ENCODE data around the gene APOA5.
"Not testable (repeated sequence)": the region's sequence is repeated elsewhere in the genome, so short reads cannot be mapped to it uniquely, and the experiment has no call there.

APOA5 gene, protein sequence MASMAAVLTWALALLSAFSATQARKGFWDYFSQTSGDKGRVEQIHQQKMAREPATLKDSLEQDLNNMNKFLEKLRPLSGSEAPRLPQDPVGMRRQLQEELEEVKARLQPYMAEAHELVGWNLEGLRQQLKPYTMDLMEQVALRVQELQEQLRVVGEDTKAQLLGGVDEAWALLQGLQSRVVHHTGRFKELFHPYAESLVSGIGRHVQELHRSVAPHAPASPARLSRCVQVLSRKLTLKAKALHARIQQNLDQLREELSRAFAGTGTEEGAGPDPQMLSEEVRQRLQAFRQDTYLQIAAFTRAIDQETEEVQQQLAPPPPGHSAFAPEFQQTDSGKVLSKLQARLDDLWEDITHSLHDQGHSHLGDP

GRCh38 chr11:116791813-116792143, at the start of gene APOA5:
APOA5 (minus strand) TSS chr11:116791879; CDS start chr11:116791860, 19 bp downstream.
- DNase-seq (ENCODE audit: low read depth in 3 of 3) = no peak

GRCh38 chr11:116840746-116841296, 49.1 kb upstream of the APOA5 start:
- no peak for DNase-seq (ENCODE audit: low read depth in 3 of 3)

GRCh38 chr11:116840224-116840745, 48.6 kb upstream of the APOA5 start:
- no peak for DNase-seq (ENCODE audit: low read depth in 3 of 3)

DNA sequence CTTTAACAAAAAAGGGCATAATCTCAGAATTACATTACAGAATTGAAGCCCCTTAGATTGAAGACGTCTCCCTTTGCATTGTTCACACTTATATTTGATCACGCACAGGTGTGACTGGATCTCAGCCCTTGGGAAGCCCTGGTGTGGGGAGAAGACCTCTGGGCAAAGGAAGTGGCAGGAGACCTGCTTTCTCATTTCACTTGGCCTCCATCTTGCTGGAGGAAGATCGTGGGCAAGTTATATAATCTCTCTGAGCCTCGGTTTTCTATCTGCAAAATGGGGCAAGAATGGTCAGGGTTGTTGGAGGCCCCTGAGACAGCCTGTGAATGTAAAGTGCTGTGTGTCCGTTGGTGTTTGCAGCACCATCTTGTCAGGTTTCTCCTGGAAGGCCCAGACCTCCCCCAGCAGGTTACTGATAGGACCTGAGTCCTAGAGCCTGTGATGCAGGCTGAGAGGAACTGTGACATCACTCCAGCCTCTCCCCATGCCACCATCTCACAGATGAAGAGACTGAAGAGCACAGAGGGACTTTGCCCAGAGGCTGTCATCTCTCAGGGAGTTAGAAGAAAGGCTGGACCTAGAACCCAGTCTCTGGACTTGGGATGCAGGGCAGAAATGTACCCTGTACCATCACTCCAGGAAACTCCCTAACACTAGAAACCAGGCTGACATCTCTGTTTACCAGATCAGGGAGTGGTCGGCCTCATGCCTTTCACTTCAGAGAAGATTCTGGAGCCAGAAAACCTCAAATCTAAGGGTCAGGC, 46.8 kb upstream of the APOA5 start:
- no peak for DNase-seq (ENCODE audit: low read depth in 3 of 3)

DNA sequence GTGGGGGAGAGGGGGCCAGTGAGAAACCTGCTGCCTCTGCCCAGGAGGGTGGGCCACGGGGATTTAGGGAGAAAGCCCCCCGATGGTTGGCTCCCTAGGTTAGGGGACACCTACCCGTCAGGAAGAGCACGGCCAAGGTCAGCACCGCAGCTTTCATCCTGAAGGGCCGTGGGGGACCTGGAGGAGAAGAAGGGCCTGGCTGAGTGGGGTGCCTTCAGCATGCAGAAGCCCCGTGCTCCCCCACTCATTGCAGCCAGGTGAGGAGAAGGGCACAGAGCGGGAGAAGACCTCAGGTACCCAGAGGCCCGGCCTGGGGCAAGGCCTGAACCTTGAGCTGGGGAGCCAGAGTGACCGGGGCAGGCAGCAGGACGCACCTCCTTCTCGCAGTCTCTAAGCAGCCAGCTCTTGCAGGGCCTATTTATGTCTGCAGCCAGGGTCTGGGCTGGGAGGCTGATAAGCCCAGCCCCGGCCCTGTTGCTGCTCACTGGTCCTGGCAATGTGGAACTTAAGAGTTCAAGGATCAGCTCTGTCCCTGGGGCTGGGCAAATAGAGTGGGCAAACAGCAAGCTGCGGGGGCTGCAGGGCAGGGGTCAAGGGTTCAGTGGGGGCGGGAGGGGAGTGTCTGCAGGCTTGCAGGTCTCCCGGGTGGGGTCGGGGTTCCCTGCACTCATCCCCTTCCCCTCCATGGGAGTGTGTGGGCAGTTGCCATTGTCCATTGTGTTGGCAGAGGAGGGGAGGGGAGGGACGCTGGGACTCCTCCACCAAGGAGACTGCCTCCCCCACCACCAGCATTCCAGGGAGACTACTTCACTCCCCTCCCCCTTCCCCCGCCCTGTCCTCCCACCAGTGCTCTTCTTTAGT, 45.8 kb upstream of the APOA5 start, which contains the start of gene APOA1:
Gene APOA1 (minus strand): TSS at position 392 of the 861 bp plus-strand sequence. CDS start 235 bp downstream, at position 157.
- no peak for DNase-seq (ENCODE audit: low read depth in 3 of 3)

GRCh38 chr11:116836632-116836991, 44.9 kb upstream of the APOA5 start:
- DNase-seq (ENCODE audit: low read depth in 3 of 3) = no peak

DNA sequence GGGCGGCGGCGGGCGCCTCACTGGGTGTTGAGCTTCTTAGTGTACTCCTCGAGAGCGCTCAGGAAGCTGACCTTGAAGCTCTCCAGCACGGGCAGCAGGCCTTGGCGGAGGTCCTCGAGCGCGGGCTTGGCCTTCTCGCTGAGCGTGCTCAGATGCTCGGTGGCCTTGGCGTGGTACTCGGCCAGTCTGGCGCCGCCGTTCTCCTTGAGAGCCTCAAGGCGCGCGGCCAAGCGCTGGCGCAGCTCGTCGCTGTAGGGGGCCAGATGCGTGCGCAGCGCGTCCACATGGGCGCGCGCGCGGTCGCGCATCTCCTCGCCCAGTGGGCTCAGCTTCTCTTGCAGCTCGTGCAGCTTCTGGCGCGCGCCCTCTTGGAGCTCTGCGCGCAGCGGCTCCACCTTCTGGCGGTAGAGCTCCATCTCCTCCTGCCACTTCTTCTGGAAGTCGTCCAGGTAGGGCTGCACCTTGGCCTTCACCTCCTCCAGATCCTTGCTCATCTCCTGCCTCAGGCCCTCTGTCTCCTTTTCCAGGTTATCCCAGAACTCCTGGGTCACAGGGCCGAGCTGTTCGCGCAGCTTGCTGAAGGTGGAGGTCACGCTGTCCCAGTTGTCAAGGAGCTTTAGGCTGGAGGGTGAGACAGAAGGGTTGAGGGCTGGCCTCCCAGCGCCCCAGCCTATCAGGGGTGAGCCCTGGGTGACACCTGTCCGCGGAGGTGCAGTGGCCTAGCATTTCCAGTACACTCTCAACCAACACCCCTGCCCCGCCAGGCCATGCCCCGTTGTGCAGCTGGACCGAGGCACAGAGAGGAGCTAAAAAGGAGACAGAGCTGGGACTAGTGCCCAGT, 44.3 kb upstream of the APOA5 start:
- peak; percentile 63 to 74 (median 68) for DNase-seq (ENCODE audit: low read depth in 3 of 3)

GRCh38 chr11:116835042-116835772, 43.5 kb upstream of the APOA5 start:
- no peak for DNase-seq (ENCODE audit: low read depth in 3 of 3)

- not testable (repeated sequence) for DNase-seq (ENCODE audit: low read depth in 3 of 3)
Observed at GRCh38 chr11:116834535-116835041, 42.9 kb upstream of the APOA5 start.

- no peak for DNase-seq (ENCODE audit: low read depth in 3 of 3)
Observed at GRCh38 chr11:116833816-116834534, 42.3 kb upstream of the APOA5 start.

DNA sequence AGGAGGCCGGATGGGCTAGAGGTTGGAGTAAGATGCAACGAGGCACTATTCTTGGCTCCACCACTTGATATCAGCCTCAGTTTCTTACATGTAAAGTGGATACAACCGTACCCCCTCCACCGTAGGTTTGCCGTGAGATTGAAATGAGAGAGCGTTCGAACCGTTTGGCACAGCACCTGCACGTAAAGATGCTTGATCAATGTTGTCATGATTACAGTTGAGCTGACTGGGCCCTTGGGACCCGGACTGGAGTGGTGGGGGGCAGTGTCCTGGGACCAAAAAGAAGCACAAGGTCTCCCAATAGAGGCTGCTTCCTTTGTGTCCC, 41.8 kb upstream of the APOA5 start:
- DNase-seq (ENCODE audit: low read depth in 3 of 3) = no peak

DNA sequence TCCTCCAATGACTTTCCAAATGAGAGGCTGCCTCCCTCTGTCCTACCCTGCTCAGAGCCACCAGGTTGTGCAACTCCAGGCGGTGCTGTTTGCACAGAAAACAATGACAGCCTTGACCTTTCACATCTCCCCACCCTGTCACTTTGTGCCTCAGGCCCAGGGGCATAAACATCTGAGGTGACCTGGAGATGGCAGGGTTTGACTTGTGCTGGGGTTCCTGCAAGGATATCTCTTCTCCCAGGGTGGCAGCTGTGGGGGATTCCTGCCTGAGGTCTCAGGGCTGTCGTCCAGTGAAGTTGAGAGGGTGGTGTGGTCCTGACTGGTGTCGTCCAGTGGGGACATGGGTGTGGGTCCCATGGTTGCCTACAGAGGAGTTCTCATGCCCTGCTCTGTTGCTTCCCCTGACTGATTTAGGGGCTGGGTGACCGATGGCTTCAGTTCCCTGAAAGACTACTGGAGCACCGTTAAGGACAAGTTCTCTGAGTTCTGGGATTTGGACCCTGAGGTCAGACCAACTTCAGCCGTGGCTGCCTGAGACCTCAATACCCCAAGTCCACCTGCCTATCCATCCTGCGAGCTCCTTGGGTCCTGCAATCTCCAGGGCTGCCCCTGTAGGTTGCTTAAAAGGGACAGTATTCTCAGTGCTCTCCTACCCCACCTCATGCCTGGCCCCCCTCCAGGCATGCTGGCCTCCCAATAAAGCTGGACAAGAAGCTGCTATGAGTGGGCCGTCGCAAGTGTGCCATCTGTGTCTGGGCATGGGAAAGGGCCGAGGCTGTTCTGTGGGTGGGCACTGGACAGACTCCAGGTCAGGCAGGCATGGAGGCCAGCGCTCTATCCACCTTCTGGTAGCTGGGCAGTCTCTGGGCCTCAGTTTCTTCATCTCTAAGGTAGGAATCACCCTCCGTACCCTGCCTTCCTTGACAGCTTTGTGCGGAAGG, 40.9 kb upstream of the APOA5 start:
- no peak for DNase-seq (ENCODE audit: low read depth in 3 of 3)

DNA sequence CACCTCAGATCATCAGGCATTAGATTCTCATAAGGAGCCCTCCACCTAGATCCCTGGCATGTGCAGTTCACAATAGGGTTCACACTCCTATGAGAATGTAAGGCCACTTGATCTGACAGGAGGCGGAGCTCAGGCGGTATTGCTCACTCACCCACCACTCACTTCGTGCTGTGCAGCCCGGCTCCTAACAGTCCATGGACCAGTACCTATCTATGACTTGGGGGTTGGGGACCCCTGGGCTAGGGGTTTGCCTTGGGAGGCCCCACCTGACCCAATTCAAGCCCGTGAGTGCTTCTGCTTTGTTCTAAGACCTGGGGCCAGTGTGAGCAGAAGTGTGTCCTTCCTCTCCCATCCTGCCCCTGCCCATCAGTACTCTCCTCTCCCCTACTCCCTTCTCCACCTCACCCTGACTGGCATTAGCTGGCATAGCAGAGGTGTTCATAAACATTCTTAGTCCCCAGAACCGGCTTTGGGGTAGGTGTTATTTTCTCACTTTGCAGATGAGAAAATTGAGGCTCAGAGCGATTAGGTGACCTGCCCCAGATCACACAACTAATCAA, 40.2 kb upstream of the APOA5 start:
- DNase-seq (ENCODE audit: low read depth in 3 of 3) = no peak

DNA sequence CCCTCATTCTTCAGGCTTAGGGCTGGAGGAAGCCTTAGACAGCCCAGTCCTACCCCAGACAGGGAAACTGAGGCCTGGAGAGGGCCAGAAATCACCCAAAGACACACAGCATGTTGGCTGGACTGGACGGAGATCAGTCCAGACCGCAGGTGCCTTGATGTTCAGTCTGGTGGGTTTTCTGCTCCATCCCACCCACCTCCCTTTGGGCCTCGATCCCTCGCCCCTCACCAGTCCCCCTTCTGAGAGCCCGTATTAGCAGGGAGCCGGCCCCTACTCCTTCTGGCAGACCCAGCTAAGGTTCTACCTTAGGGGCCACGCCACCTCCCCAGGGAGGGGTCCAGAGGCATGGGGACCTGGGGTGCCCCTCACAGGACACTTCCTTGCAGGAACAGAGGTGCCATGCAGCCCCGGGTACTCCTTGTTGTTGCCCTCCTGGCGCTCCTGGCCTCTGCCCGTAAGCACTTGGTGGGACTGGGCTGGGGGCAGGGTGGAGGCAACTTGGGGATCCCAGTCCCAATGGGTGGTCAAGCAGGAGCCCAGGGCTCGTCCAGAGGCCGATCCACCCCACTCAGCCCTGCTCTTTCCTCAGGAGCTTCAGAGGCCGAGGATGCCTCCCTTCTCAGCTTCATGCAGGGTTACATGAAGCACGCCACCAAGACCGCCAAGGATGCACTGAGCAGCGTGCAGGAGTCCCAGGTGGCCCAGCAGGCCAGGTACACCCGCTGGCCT, 38.7 kb upstream of the APOA5 start:
- no peak for DNase-seq (ENCODE audit: low read depth in 3 of 3)

DNA sequence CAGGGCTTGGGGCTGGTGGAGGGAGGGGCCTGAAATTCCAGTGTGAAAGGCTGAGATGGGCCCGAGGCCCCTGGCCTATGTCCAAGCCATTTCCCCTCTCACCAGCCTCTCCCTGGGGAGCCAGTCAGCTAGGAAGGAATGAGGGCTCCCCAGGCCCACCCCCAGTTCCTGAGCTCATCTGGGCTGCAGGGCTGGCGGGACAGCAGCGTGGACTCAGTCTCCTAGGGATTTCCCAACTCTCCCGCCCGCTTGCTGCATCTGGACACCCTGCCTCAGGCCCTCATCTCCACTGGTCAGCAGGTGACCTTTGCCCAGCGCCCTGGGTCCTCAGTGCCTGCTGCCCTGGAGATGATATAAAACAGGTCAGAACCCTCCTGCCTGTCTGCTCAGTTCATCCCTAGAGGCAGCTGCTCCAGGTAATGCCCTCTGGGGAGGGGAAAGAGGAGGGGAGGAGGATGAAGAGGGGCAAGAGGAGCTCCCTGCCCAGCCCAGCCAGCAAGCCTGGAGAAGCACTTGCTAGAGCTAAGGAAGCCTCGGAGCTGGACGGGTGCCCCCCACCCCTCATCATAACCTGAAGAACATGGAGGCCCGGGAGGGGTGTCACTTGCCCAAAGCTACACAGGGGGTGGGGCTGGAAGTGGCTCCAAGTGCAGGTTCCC, 38.0 kb upstream of the APOA5 start, which contains the start of gene APOC3:
Gene APOC3 (plus strand): TSS at position 383 of the 659 bp plus-strand sequence. CDS start 676 bp downstream, outside the sequence.
- DNase-seq (ENCODE audit: low read depth in 3 of 3) = no peak

Data from stimulated activated CD4-positive, alpha-beta T cell treated with anti-CD3 and anti-CD28 coated beads, TNF-alpha, amount 100 ng/mL, for 48 hours (primary cell).